ENCODE results near the gene MERTK.
A peak's percentile ranks its signal among the peaks of the same experiment; 100 is the strongest.
"Not testable (repeated sequence)": the region's sequence is repeated elsewhere in the genome, so short reads cannot be mapped to it uniquely, and the experiment has no call there.

MERTK gene

GRCh38 chr2:112019569-112019982, 121.2 kb downstream of the MERTK start:
- DNase-seq, result no peak

- no peak for DNase-seq
Measured at GRCh38 chr2:112020561-112020960, 122.2 kb downstream of the MERTK start.

DNA sequence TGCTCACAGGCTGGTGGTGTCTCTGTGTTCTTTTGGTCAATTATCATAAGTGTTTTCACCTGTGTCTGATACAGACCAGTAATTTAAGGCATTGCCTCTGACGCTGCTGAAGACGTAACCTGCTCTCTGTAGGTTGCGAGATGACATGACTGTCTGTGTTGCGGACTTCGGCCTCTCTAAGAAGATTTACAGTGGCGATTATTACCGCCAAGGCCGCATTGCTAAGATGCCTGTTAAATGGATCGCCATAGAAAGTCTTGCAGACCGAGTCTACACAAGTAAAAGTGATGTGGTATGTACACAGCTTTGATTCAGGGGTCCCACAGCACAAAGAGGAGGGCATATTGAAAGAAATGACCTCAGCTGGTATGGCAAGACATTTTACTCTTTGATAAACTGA, 122.9 kb downstream of the MERTK start:
- no peak for DNase-seq

DNA sequence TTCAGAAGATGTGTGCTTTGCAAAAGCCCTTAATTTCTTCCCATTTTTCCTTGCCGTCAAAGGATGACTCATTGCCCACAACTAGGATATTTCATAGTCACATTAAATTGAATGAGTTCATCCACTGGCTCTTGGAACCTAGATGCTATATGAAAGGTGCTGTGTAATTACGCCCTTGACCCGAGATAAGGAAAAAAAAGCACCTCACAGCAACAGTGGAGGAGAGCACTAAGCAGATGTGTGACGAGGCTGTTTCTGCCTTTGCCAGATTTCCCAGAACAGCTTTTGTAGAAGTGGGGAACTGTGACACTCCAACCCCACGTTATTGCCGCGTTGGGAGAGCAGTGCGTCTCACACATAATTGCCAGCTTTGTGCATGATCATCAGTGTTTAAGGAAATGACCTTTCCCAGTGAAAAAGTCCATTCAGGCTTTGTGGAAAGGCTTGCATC, 123.4 kb downstream of the MERTK start:
- peak; percentile 15 for DNase-seq

- DNase-seq, result no peak
Measured at GRCh38 chr2:112023707-112024106, 125.3 kb downstream of the MERTK start.

DNA sequence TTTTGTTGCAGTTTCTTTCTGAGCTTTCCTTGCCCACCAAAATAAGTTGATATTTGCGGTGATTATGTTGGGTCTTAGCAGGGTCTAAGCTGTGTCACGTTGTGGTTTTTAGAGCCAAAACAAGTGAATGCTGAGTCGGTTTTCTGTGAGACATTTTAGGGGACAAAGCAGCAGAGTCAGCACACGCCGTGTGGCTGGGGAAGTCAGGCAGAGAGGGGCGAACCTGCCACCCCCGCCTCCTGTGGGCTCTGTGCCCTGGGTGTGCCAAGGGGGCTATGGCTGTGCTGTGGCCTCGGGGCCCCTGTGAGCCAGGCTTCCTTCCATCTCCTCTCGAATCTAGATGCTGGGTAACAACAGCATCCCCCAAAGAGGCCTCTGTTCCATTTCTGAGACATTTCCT, 125.8 kb downstream of the MERTK start:
- DNase-seq, result no peak

- no peak for DNase-seq
Measured at GRCh38 chr2:112024896-112025491, 126.6 kb downstream of the MERTK start.

GRCh38 chr2:112026509-112026908, 128.1 kb downstream of the MERTK start:
- DNase-seq, result no peak

DNA sequence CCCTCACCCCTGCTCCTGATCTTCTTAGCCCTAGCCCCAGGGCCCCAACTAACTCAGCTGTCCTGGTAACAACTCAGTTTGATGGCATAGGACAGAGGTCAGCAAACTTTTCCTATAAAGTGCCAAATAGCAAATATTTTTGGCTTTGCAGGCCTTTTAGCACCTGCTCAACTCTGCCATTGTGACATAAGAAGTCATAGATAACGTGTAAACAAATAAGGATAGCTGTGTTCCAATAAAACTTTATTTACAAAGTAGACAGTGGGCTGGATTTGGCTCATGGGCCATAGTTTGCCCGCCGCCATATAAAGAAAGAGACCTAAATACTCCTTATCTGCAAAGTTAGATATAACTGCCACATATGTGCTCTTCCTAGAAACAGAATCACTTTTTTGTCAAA, 129.4 kb downstream of the MERTK start:
- DNase-seq, result no peak

DNA sequence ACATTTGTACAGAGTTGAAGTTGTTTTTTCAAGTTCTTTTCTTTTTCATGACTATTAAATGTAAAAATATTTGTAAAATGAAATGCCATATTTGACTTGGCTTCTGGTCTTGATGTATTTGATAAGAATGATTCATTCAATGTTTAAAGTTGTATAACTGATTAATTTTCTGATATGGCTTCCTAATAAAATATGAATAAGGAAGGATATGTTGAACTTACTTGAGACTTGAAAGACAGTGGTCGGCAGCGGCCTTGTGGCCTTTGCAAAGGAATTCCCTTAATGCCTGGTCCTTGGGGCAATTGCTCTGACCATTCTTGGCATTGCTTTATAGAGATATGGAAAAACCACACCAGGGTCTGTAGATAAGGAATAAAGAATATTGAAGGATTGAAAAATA, 130.8 kb downstream of the MERTK start:
- no peak for DNase-seq

DNA sequence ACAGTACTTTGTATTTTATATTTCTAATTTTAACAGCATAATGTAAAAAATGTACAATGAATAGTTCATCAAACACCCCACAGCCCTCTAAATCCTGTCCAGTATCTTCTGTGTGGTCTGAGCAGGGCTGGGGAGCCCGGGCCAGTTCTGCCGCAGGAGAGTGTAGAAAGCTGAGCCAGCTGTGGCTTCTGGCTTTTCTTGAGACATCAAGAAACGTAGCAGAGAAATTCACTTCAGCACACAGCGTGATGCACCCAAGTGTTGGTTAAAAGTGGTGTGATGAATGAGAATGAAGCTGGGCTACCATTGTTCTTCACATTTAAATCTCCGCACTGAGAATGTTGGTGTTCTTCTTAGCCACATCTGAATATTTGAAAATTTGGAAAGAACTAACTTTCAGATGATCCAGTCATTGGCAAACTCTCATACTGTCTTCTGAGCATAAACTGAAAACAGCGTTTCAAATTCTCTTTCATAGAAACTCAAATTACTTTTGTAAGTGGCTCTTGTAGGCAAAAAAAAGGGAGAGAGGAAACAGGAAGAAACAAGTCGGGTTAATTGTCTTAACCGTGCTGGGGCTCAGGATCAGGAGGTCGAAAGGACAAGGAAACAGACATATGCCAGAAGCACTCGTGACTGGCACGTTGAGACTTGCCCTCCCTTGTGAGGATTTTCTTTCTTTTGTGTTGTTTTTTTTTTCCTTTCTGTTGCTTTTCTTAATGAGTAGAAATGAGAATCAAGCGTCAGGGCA, 133.2 kb downstream of the MERTK start:
- DNase-seq, result peak; percentile 97

- DNase-seq, result peak; percentile 97
Measured at GRCh38 chr2:112032224-112032586, 133.8 kb downstream of the MERTK start.

DNA sequence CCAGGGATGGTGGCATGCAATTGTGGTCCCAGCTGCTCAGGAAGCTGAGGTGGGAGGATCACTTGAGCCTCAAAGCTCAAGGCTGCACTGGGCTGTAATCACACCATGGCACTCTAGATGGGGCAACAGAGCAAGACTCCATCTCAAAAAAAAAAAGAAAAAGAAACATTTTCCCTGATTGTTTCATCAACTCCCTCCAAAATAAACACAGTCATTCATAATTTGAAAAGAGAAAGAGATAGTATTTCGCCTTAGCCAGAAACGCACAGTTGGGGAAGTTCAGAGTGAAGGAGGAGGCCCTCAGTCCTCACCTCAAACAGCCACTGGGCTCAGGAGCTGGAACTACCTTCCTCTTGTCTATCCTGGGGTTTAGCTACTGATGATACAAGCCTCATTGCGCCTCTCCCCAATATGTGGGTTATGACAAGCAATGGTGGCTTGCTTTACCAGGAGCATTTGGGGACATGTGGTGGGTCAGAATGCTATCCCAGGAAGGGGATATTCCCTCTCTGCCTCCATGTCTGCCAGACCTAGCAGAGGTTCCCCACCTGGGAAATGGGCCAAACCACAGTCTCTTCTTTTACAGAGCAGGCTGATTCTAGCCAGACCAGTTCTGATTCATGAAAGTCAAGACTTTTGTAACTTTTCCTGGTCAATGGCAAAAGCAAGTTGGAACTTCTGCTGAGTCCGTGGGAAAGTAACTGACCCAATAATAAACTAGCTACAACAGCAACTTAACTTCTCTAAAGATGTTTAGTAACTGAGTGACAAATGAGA, 134.5 kb downstream of the MERTK start:
- peak; percentile 82 for DNase-seq

- no peak for DNase-seq
Measured at GRCh38 chr2:112033600-112033999, 135.2 kb downstream of the MERTK start.

GRCh38 chr2:112034924-112035323, 136.5 kb downstream of the MERTK start:
- DNase-seq, result no peak

DNA sequence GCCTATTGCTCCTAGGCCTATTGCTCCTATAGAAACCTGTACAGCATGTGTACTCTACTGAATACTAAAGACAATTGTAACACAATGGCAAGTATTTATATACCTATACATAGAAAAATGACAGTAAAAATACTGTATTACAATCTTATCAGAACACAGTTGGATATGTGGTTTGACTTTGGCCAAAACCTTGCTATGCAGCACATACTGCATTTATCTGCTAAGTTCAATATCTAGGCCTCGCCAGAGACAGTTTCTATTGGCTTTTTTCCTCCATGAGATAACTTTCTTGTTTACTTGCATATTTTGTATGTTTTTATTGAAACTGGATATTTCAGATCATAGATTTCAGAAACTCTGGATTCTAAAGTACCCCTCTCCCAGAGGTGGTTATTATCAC, 137.4 kb downstream of the MERTK start:
- DNase-seq, result no peak

DNA sequence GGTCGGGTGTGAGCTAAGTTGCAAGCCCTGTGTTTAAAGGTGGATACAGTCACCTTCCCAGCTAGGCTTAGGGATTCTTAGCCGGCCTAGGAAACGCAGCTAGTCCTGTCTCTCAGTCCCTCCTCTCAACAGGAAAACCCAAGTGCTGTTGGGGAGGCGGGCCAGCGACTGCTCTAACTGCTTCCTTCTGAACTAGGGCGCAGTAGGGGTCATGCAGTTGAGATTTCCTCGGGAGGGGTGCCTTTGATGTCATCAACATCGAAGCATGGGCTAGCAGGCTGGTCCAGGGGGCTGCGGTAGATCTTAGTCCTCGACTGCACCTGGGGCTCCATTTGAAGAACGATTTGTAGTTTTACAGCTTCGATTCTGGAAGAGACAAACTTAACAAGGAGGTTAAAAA, 141.1 kb downstream of the MERTK start:
- not testable (repeated sequence) for DNase-seq

DNA sequence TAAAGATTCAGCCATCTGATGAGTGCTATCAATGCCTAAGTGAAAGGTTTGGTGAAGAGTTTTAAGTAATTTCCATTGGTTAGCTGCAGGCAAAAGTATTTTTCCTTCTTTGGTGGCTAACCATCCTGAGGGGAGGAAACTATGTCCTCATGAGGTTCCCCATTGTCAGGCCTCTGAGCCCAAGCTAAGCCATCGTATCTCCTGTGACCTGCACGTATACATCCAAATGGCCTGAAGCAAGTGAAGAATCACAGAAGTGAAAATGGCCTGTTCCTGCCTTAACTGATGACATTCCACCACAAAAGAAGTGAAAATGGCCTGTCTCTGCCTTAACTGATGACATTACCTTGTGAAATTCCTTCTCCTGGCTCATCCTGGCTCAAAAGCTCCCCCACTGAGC, 141.7 kb downstream of the MERTK start:
- not testable (repeated sequence) for DNase-seq

DNA sequence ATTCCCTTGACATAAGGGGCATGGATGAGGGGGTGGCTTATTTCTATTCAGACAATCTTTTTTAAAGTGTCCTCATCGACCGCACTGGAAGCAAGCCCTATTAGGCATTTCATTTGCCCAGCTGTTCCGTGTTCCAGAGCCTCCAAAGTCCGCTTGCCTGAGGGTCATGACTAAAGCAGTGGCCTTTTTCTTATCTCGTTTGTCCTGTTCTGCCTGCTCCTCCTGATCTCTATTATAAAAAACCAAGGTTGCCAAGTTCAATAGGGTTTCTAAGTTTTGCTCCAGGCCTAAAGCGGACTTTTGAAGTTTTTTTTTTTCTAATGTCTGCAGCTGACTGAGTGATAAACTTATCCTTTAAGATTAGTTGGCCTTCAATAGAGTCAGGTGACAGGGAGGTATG, 143.1 kb downstream of the MERTK start:
- not testable (repeated sequence) for DNase-seq

DNA sequence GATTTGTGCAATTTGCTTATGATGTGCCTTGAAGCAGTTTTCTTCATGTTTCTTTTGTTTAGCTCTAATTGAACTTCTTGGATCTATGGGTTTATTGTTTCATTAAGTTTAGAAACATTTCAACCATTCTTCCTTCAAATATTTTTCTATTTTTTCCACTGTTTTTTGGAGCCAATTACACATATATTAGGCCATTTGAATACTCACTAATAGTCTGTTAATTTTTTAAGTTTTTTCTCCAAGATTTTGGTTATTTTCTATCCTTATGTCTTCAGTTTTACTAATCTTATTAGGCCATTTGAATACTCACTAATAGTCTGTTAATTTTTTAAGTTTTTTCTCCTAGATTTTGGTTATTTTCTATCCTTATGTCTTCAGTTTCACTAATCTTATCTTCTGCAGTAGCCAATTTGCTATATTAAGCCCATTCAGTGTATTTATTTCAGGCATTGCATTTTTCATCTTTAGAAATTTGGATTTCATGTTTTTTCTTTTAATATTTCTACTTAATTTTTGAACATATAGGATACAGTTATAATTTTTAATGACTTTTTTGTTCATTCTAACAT, 147.1 kb downstream of the MERTK start:
- no peak for DNase-seq

GRCh38 chr2:112046231-112046630, 147.8 kb downstream of the MERTK start:
- DNase-seq, result no peak

GRCh38 chr2:112047537-112048235, 149.3 kb downstream of the MERTK start:
- no peak for DNase-seq

DNA sequence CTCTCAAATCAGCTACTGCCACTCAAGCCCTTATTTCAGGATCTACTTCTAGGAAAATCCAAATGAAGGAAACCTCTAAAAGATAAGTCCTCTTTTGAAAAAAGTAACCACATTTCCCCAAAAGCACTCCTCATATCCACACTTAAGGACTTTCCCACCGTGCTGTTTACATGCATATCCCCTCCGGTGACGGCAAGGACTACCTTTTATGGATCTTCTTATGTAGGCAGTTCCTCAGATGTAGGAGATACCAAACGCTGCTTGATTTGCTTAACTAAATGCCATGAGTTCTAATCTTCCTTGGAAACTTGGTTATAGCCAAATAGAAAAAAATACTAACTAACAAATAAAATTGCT, 149.8 kb downstream of the MERTK start:
- DNase-seq, result no peak

Measured in DMS79 treated with DMSO at 0.1 percent for 48 hours (cell line).